ENCODE results near the gene POU6F1. TPM values are rescaled to one million over a fixed set of nuclear protein-coding genes. Genes with fewer than 3 reads are reported as not detected.

The POU6F1 gene
- total and polyA plus RNA-seq, 4 donors, result 0.33 to 2.8 (median 1.6) TPM

- no peaks in the 10 kb centered on the region for H3K27me3 ChIP-seq (ENCODE audit: control insufficient read depth in 4 of 4, insufficient read depth in 4 of 4, low read length in 3 of 4)
- no peak overlapping the region for H3K27ac ChIP-seq (ENCODE audit: low read depth in 1 of 2, low read length in 2 of 2)
- no peak overlapping the region for H3K4me3 ChIP-seq (ENCODE audit: low read depth in 1 of 3, low read length in 3 of 3)
- peaks cover 0 to 3% (median 0%) of the 10 kb centered on the region in 4 donors for H3K36me3 ChIP-seq (ENCODE audit: control insufficient read depth in 4 of 4, insufficient read depth in 3 of 4, low read depth in 1 of 4, low read length in 3 of 4)
- no peak overlapping the region for H3K9ac ChIP-seq (ENCODE audit: low read depth in 1 of 2, low read length in 2 of 2)
- WGBS, result 90% methylated on average over 14 of the region's 14 CpGs
- H3K4me1 ChIP-seq (ENCODE audit: control insufficient read depth in 4 of 4, insufficient read depth in 4 of 4, low read length in 3 of 4), result no peaks in the 10 kb centered on the region
- H3K9me3 ChIP-seq (ENCODE audit: control insufficient read depth in 4 of 4, low read length in 3 of 4), result no peaks in the 10 kb centered on the region
- TF ChIP-seq CTCF (IDR thresholded peaks at IDR 0.05; ENCODE audit: low read depth, low read length, missing input control), result no peak
- TF ChIP-seq NR2F2 (IDR thresholded peaks at IDR 0.05), result no peak
- no peak for TF ChIP-seq MAX (IDR thresholded peaks at IDR 0.05)
- no peak for TF ChIP-seq ZBTB33 (IDR thresholded peaks at IDR 0.05)
- TF ChIP-seq RAD21 (IDR thresholded peaks at IDR 0.05), result no peak
- TF ChIP-seq HNF4A (conservative IDR thresholded peaks at IDR 0.05), result no peak
- no peak for TF ChIP-seq SP1 (IDR thresholded peaks at IDR 0.05)
- no peak for TF ChIP-seq ATF3 (IDR thresholded peaks at IDR 0.05)
- TF ChIP-seq FOXA1 (IDR thresholded peaks at IDR 0.05), result no peak
- TF ChIP-seq FOXA2 (IDR thresholded peaks at IDR 0.05), result no peak
- TF ChIP-seq RXRA (IDR thresholded peaks at IDR 0.05), result no peak
- TF ChIP-seq HNF4G (IDR thresholded peaks at IDR 0.05), result no peak
- no peak for TF ChIP-seq YY1 (IDR thresholded peaks at IDR 0.05)
- no peak for TF ChIP-seq EGR1 (IDR thresholded peaks at IDR 0.05; ENCODE audit: low read depth in 2 of 2)
- no peak for TF ChIP-seq JUND (IDR thresholded peaks at IDR 0.05)
- TF ChIP-seq GABPA (IDR thresholded peaks at IDR 0.05 in 1 of 2, conservative IDR thresholded peaks at IDR 0.05 in 1 of 2), result no peak
- no peak for TF ChIP-seq REST (IDR thresholded peaks at IDR 0.05)
- no peak for DNase-seq (ENCODE audit: low spot score)
These were observed 29.4 kb downstream of the POU6F1 start for GRCh38 chr12:51188359-51189051.
